D721Med (cell line): ENCODE measurements around the gene VPS41.

ENCODE experiments used
- DNase-seq: peaks from one replicate; pipeline ENCODE4 v3.0.0; 2011; ENCODE audit warnings: low spot score; ENCODE audit not compliant: insufficient read length
- FAIRE-seq: peaks from 2 replicates; lab custom pipeline; 2011; peaks lifted over from hg19 to GRCh38; lab: Jason Lieb, UNC
- CTCF ChIP-seq: IDR thresholded peaks from 2 replicates; pipeline ENCODE4 v1.5.1; 2012; ENCODE audit warnings: mild to moderate bottlenecking, control low read depth; ENCODE audit not compliant: insufficient read depth; ENCODE audit errors: missing control alignments

Gene VPS41

GRCh38 chr7:38932509-38933168 lies 23.6 kb upstream of the VPS41 start:
- FAIRE-seq: peak; percentile 60
- no peak for DNase-seq
- peak; percentile 97 for TF ChIP-seq CTCF

GRCh38 chr7:38929460-38930171 lies 20.6 kb upstream of the VPS41 start:
- FAIRE-seq (no peak), DNase-seq (no peak)
- TF ChIP-seq CTCF: no peak

GRCh38 chr7:38928506-38928905 lies 19.5 kb upstream of the VPS41 start:
- no peak for DNase-seq
- TF ChIP-seq CTCF: no peak
- no peak for FAIRE-seq

GRCh38 chr7:38927751-38928150 lies 18.8 kb upstream of the VPS41 start:
- TF ChIP-seq CTCF: no peak
- FAIRE-seq (no peak), DNase-seq (no peak)

- FAIRE-seq: no peak
- DNase-seq: no peak
- no peak for TF ChIP-seq CTCF
Measured at GRCh38 chr7:38920731-38921130, 11.7 kb upstream of the VPS41 start.

GRCh38 chr7:38916396-38916795 lies 7.4 kb upstream of the VPS41 start:
- DNase-seq (no peak), FAIRE-seq (no peak)
- TF ChIP-seq CTCF: no peak

- DNase-seq (no peak), FAIRE-seq (no peak)
- no peak for TF ChIP-seq CTCF
Measured at GRCh38 chr7:38909870-38910269, 879 bp upstream of the VPS41 start.
